Measurements from ENCODE around the gene PAIP1.
"Not testable (repeated sequence)": the region's sequence is repeated elsewhere in the genome, so short reads cannot be mapped to it uniquely, and the experiment has no call there.

GRCh38 chr5:43511062-43511461, 45.8 kb downstream of the PAIP1 start:
- TF ChIP-seq CTCF (conservative IDR thresholded peaks at IDR 0.05; ENCODE audit: low read depth, low read length); EZH2 (IDR thresholded peaks at IDR 0.05; ENCODE audit: borderline replicate concordance, low read depth, low read length, poor library complexity, severe bottlenecking): not testable (repeated sequence)
